ENCODE results near the gene MARK1.
"Not testable (repeated sequence)": the region's sequence is repeated elsewhere in the genome, so short reads cannot be mapped to it uniquely, and the experiment has no call there.

The MARK1 gene

DNA sequence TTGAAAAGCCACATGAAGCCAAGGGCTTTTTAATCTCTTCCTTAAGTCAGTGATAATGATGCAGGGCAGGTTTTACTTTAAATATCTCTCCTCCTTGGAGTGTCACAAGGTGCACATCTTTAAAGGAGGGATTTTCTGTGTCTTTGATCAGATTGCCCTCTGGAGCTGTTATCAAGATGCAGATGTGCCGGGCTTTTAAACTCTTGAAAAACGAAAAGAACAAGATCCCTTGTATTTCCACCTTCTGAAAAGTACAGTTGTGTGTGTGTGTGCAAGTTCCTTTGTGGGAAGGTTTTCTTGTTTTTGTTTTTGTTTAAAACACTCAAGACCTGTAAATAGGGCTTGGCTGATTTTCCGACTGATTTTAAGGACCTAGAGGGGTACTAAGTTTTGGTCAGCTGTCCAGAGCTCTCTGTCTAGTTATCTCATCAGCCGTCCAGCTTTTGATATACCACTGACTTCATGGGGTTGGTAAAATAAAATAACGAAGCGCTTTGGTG, 1.6 kb downstream of the MARK1 start:
- no peak for DNase-seq

- DNase-seq, result no peak
These were observed 5.7 kb downstream of the MARK1 start for GRCh38 chr1:220533504-220534109.

DNA sequence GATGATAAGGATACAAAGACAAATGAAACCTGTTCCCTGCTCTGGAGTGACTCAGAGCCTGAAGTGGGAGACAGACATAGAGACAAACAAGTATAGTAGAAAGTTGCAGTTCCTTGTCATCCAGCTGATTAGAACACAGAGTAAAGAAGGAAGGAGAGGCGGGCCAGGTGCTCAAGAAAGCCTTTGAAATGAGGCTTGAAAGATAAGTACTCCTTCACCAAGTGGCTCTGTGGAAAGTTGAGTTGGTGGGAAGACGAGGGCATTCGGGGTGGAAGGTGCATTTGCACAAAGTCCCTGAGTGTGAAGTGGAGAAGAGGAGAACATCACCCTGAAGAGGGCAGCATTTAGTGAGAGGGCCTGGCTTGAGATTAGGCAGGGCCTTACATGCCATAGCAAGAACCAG, 17.0 kb downstream of the MARK1 start:
- DNase-seq, result no peak

DNA sequence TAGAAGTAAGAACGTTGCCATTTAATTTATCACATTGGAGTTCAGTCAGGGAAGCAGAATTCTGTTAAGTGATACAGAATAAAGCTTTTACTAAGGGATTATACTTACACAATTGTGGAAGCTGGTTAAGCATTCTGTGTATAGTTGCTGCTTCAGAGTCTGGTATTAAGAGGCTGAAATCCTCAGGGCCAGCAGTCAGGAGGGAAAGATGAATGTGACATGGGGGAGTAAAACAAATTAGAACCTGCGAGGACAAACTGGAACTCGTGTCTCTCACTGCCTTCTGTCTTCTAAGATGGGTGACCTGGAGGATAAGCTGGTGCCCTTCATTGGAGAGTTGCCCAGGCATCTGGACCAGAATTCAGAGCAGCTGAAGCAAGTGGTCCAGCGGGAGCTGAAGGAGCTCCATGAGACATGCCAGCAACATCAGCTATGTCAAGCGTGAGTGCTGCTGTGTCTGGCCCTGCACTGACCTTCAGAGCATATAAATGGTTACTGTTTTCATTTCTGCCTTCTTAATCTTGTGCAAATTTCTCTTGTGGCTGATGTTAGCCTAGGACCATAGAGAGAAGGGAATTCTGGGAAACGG, 23.0 kb downstream of the MARK1 start:
- DNase-seq, result no peak

DNA sequence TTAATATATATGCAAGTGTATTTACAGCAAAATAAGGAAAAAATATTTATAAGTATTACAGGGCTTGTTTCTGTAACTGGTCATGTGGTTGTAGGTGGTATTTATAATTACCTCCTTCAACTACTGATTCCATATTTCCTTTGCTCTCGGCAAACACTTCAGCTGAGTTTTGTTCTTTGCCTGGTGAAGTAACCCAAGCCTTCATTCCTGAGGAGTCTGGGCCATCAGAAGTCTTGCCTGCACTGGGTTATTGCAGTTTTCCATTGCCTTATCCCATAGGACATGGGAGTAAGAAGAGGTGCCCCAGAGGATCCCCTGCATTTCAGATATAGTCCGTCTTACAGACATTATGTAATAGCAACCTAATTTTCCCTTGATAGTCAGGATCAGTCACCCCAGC, 23.8 kb downstream of the MARK1 start:
- no peak for DNase-seq

DNA sequence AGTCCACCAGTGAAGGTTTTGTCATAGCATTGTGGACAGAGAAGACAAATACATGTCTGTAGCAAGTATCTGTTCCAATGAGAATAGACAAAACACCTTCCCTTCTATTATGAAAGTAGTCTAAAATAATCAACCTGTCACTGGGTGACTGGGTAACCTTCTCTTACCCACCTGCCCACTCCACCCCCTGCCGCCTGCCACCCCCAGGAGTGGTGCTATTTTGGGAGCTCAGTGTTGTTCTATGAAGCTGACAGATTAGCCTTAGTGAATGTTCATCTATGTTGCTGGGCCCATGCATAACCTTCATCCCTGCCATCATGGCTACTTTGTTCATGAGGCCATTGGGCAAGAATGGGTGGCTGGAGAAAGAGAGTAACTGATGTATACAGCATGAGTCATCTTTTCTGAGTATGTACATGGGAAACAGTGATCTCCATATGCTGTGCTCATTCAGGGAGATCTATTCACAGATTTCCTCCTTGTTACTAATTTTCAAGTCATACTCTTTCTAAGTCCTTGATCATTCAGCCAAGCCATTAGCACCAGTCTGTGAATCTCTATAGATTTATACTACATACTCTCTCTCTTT, 24.8 kb downstream of the MARK1 start:
- no peak for DNase-seq

GRCh38 chr1:220556641-220557040, 28.7 kb downstream of the MARK1 start:
- no peak for DNase-seq

DNA sequence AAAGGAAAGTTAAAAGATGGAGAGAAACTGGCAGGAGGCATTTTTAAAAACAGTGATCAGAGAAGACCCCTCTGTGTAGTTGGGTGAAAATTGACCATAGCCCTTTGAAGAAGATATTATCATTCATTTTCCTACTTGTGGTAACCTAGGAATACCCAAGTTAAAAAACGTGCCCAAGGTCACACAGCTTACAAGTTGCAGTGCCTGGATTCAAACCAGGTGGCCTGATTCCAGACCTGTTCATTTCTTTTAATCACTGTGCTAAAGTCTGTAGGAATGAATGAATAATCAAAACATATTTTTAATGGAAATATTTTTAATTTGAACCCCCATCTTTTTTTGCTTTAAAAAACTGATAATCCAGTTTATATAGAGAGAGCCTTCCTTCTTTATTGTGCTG, 35.6 kb downstream of the MARK1 start:
- no peak for DNase-seq

DNA sequence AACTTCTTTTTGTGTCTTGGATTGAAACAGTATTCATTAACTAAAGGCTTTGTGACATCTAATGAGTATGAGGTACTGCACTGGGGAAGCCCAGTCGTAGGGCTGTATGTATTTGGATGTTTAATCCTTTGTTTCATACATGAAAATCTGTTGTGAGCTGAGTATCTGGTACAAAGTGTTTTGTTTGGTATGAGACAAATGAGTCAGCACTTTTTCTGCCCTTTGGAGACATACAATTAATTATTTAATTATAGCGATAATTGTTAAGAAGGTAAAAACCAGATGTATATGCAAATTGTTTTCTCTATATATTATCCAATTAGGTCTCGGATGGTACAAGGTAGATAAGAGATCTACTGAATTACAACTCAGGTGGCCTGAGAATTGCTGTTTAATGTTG, 36.3 kb downstream of the MARK1 start:
- DNase-seq, result no peak

- no peak for DNase-seq
These were observed 37.7 kb downstream of the MARK1 start for GRCh38 chr1:220565670-220566069.

GRCh38 chr1:220566869-220567268, 38.9 kb downstream of the MARK1 start:
- no peak for DNase-seq

DNA sequence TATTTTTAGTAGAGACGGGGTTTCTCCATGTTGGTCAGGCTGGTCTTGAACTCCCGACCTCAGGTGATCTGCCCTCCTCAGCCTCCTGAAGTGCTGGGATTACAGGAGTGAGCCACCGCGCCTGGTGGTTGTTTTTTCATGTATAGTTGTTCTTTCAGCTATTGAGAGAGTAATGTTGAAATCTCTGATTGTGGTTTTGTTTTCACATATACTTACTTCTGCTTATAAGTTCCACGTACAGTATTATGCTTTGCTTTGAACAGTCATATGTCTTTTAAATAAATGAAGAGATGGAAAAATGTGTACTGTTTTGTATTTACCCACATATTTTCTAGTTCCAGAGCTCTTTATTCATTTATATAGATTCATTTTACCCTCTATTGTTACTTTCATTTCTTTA, 44.5 kb downstream of the MARK1 start:
- no peak for DNase-seq

GRCh38 chr1:220573836-220574235, 45.9 kb downstream of the MARK1 start:
- DNase-seq, result no peak

- no peak for DNase-seq
These were observed 48.0 kb downstream of the MARK1 start for GRCh38 chr1:220575718-220576497.

GRCh38 chr1:220577926-220578325, 50.0 kb downstream of the MARK1 start:
- DNase-seq, result no peak

GRCh38 chr1:220579317-220579716, 51.4 kb downstream of the MARK1 start:
- no peak for DNase-seq

- no peak for DNase-seq
These were observed 64.8 kb downstream of the MARK1 start for GRCh38 chr1:220592714-220593113.

DNA sequence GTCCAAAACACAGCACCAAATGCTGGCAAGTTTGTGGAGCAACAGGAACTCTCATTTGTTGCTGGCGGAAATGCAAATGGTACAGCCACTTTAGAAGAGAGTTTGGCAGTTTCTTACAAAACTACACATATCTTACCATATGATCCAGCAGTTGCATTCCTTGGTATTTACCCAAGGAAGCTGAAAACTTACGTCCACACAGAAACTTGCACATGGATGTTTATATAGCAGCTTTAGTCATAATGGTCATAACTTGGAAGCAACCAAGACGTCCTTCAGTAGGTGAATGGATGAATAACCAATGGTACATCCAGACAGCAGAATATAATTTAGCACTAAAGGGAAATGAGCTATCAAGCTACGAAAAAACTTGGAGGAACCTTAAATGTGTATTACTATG, 66.4 kb downstream of the MARK1 start:
- DNase-seq, result no peak

GRCh38 chr1:220595179-220595578, 67.2 kb downstream of the MARK1 start:
- no peak for DNase-seq

DNA sequence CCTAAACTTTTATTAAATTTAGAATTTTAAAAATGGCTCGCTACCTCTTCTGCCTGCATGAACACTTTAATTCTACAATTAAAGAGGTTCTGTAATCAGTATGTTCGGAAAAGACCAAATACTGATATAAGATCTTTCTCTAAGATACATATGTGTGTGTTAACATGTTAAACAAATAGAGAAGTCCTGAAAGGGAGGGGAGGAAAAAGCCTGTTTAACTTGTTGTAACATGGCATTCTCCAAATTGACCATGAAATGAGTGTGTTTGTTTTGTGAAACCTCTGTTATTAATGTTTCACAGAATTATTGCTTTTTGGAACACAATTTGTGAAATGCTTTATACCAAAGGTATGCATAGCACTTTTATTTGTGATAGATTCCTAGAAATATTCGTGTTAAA, 77.0 kb downstream of the MARK1 start:
- DNase-seq, result no peak

DNA sequence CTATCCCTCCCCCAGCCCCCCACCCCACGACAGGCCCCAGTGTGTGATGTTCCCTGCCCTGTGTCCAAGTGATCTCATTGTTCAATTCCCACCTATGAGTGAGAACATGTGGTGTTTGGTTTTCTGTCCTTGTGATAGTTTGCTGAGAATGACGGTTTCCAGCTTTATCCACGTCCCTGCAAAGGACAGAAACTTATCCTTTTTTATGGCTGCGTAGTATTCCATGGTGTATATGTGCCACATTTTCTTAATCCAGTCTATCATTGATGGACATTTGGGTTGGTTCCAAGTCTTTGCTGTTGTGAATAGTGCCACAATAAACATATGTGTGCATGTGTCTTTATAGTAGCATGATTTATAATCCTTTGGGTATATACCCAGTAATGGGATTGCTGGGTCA, 77.7 kb downstream of the MARK1 start:
- not testable (repeated sequence) for DNase-seq

GRCh38 chr1:220611100-220611499, 83.2 kb downstream of the MARK1 start:
- DNase-seq, result not testable (repeated sequence)

- no peak for DNase-seq
These were observed 88.9 kb downstream of the MARK1 start for GRCh38 chr1:220616836-220617235.

DNA sequence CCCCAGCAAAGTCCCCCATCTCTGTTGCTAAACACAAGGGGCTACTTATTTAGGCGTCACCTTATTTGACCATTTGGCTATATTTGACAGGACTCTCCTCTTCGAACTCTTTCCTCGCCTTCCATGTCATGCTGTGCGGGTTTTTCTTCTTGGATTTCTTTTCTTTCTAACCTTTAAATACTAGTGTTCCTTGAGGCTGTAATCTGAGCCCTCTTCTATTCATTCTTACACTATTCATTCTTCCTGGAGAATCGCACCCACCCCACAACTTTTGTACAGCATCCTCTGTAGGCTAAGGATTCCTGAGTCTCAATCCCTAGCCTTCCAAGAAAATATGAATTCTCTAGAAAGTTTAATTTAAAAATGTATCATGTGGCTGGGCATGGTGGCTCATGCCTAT, 100.5 kb downstream of the MARK1 start:
- no peak for DNase-seq

Measured in activated CD4-positive, alpha-beta T cell treated with anti-CD3 and anti-CD28 coated beads for 1 hour (primary cell).